Esophagus mucosa (tissue), 1 donor: ENCODE measurements around the gene GCLC. TPM values are rescaled to one million over a fixed set of nuclear protein-coding genes. Genes with fewer than 3 reads are reported as not detected.
"Not testable (repeated sequence)": the region's sequence is repeated elsewhere in the genome, so short reads cannot be mapped to it uniquely, and the experiment has no call there.

Experiments used
- ATAC-seq: fragments of 200-7000 bp; cut with Tn5 transposase; one replicate; pipeline ENCODE4 v1.9.1; 2020
- total RNA-seq: library from RNA; stranded (reverse); gene quantifications from one replicate; pipeline ENCODE4 v1.2.4, GENCODE V29; 2023
- donor health status: DM: yes; HTN: yes; CAD: no.

GCLC gene
- total RNA-seq, 1 donor from 2014 or later = 24.5 TPM

GRCh38 chr6:53556986-53557715 lies 12.2 kb upstream of the GCLC start:
- no peak for ATAC-seq

DNA sequence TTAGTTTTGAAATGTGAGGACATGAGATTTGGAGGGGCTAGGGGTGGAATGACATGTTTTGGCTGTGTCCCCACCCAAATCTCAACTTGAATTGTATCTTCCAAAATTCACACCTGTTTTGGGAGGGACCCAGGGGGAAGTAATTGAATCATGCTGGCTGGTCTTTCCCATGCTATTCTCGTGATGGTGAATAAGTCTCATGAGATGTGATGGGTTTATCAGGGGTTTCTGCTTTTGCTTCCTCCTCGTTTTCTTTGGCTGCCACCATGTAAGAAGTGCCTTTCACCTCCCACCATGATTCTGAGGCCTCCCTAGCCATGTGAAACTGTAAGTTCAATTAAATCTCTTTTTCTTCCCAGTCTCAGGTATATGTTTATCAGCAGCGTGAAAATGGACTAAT lies 8.7 kb upstream of the GCLC start:
- not testable (repeated sequence) for ATAC-seq

DNA sequence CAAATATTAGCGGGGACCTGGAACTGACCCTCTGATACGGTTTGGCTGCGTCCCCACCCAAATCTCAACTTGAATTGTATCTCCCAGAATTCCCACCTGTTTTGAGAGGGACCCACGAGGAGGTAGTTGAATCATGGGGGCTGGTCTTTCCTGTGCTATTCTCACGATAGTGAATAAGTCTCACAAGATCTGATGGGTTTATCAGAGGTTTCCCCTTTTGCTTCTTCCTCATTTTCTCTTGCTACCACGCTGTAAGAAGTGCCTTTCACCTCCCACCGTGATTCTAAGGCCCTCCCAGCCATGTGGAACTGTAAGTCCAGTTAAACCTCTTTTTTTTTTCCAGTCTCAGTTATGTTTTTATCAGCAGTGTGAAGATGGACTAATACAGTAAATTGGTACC lies 6.8 kb upstream of the GCLC start:
- not testable (repeated sequence) for ATAC-seq

- peak; percentile 97 for ATAC-seq
These were observed 3.1 kb upstream of the GCLC start for GRCh38 chr6:53547811-53548496.

- no peak for ATAC-seq
These were observed 2.4 kb upstream of the GCLC start for GRCh38 chr6:53547166-53547810.

- no peak for ATAC-seq
These were observed 1.4 kb upstream of the GCLC start for GRCh38 chr6:53546281-53546680.

- no peak for ATAC-seq
These were observed 758 bp downstream of the GCLC start for GRCh38 chr6:53544217-53544469.

- ATAC-seq = no peak
These were observed 1.3 kb downstream of the GCLC start for GRCh38 chr6:53543359-53544216.

DNA sequence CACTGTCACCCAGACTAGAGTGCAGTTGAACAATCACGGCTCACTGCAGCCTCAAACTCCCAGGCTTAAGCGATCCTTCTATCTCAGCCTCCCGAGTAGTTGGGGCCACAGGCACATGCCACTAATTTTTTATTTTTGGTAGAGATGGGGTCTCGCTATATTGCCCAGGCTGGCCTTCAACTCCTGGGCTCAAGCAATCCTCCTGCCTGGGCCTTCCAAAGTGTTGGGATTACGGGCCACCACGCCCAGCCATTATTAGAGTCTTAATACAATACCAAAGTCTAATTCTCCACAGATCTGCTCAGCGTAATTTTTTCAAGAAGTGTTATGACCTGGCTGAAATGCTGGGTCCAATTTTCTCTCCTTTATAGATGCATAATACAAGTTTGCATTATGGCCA lies 3.0 kb downstream of the GCLC start:
- no peak for ATAC-seq

- no peak for ATAC-seq
These were observed 4.7 kb downstream of the GCLC start for GRCh38 chr6:53540129-53540692.

GRCh38 chr6:53539561-53539960 lies 5.3 kb downstream of the GCLC start:
- ATAC-seq = no peak

DNA sequence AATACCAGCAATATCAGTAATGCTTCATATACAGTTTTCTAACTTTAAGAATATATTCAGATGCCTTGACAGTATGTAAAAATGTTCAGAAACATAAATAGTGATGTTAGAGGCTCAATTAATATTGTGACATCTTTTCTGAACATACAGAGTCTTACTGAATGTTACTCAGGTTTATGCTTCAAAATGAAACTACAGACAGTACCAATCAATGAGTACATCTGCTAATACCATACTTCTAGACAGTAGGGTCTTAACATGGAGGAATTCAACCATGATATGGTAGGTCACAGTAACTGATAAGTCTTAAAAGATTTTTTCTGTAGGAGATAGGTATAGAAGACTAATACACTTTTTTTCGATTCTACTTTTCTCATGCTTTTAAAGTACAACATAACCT lies 8.3 kb downstream of the GCLC start:
- no peak for ATAC-seq

- ATAC-seq = no peak
These were observed 12.0 kb downstream of the GCLC start for GRCh38 chr6:53532942-53533341.

DNA sequence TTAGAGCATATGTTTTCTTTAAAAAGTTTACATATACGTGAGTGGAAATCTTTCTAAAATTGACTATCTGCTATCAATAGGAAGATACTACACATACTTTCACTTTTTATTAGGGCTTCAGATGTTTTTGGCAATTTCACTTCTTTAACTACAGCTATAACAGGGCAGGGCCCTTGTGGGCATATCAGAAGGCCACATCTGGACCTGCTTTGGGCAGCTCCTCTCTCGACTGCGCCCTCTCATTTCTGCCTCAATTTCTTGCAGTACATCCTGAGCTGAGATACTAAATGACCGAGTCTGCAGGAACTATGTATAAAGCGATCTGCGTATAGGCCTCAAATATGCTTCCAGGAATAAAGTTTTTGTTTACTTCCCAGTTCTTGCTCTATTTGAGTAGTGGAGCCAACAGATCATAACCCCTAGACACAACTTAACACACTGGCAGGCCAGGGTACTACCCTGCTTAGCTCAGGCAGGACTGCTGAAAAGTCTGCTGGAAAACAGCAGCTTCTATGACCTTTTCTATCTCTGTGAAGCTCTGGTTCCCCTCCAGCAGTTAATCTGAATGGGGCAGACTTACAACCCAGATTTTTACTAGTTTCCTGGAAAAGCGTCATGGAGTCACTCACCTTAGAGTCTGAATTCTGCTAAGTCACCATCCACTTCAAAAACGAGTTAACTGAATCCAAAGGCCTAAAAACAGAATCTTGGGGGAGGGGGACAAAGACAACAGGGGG lies 12.7 kb downstream of the GCLC start:
- no peak for ATAC-seq

GRCh38 chr6:53530780-53531386 lies 14.0 kb downstream of the GCLC start:
- no peak for ATAC-seq

DNA sequence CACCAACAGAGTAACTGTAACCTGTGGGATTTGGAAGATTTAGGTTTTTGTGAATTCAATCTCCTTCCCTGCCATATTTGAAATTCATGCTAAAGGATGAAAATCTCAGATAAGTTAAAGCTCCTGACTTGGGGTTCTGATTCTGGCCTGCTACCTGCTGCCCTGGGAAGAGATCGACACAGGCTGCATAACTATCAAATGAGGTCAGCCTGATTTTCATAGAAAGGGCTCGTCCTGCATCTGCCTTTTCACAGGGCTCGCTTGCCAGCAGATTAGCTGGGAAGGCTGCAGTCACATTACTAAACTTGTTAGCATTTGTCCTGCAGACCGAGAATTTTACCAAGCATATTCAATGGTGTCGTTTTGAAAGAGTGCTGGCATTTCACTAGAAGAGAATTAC lies 14.6 kb downstream of the GCLC start:
- no peak for ATAC-seq

DNA sequence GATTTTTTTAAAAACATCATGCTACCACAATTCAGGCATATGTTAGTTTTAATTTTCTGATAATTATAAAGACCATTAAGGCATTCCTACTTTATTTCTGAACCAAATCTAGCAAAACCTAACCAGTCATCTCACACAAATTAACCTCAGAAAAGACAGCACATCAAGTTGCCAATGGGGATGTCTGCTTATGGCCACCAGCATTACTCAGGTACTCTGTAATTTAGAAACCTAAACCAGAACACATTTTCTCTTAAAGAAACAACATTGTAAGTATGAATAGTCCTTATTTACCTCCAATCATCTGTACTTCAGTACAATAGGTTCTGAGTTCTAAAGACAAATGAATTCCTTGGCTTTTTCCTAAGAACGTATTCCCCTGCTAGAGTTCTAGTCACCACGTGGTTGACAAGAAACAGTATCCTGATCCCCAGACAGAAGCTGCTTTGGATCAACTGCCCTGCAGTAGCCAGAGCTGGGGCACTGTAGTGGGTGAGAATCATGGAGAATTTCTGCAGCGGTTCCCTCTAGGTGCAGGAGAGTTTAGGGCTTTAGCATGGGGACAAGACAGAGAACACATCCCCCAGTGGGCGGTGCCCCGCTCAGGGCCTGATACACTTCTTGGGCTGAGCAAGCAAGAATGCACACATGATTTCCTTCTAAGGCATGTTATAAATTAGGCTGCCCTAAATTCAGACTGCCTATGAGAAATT lies 15.4 kb downstream of the GCLC start:
- no peak for ATAC-seq

GRCh38 chr6:53528107-53528506 lies 16.8 kb downstream of the GCLC start:
- ATAC-seq = no peak

DNA sequence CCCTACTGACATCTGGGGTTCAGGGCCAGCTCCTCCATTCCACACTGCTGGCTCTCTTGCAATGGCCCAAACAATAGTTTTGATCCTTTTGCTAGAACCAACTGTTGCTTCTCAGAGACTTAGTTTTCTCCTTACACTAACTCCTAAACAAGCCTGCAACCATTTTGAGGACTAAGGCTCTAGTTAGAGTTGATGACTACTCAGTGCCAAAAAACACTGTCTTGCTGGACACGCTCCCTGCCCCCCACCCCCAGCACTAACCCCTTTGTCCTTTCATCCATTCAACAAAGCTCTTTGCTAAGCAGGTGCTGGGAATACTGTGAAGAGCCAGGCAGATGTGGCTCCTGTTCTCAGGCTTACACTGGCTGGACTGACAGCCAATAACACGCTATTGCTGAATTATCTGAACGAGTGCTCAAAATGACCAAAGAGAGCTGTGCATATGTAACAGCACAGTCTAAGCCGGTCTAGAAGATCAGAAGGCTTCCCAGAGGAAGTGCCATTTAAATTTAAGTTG lies 17.6 kb downstream of the GCLC start:
- ATAC-seq = no peak

DNA sequence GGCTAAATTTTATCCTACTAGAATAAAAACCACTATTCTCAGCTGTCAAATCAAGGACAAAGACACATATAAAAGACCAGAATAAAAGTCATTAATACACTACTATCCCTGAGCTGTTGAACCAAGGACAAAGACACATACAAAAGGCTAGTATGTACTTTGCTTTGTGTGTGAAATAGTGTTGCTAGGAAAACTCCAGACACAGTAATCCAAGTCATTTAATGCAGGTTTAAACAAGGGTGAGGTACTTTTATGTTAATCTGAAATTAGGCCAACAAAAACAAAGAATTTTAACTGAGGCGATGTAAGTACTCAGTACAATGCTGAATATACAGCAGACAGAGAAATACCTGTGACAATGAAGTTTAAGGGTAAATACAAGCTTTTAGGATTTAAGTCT lies 18.9 kb downstream of the GCLC start:
- peak; percentile 35 for ATAC-seq

DNA sequence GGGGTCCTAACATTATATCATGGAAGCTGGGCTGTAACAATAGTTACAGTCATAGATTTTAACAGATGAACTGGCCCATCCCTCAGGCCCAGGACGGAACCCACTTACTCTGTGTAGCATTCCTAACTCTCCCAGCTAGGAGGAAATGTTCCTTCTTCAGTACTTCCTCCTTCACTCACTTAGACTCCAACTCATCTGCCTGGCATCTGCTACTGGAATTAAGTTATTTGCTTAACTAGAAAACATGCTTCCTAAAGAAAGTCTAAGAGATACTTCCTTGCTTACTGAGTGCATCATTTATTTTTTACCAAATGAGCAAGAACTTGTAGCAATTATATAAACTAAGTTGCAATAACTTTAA lies 20.5 kb downstream of the GCLC start:
- ATAC-seq = peak; percentile 73
